ENCODE results near the gene HPDL. TPM values are rescaled to one million over a fixed set of nuclear protein-coding genes. Genes with fewer than 3 reads are reported as not detected.
"Not testable (repeated sequence)": the region's sequence is repeated elsewhere in the genome, so short reads cannot be mapped to it uniquely, and the experiment has no call there.

HPDL gene
- total and polyA plus RNA-seq, 4 experiments from 2014 or later = 0.19 to 0.78 (median 0.31) TPM

DNA sequence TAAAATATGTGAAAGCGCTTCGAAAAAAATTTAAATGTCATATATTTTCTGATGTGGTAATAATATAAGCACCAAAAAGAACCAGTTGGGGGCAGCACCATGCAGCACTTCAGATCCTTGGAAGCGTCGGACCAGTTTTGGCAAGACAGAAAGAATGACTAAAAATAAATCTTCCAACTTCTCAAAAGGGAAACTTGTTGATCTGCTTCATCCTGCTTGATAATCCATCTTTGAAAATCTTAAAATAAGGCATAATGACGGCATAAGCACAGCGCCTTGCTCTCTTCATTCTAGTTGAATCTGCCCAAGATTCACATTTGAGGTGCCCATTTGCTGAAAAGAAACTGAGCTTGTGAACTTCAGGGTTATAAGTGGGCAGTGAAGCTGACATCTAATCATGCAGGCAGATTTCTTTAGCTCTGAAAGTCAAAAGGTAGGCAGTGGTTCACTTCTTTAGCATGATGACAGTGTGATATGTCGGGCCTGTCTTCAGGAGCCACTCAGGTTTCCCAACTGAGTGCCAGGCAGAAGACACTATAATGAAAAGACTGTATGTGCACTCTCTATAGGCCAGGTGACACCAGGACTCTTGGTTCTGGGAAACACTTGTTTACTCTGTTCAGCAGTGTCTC is 33.3 kb downstream of the HPDL start:
- H3K27ac Mint-ChIP-seq = peak overlapping the region in 4 of 7 donors; percentile 5 to 66 (median 46)

DNA sequence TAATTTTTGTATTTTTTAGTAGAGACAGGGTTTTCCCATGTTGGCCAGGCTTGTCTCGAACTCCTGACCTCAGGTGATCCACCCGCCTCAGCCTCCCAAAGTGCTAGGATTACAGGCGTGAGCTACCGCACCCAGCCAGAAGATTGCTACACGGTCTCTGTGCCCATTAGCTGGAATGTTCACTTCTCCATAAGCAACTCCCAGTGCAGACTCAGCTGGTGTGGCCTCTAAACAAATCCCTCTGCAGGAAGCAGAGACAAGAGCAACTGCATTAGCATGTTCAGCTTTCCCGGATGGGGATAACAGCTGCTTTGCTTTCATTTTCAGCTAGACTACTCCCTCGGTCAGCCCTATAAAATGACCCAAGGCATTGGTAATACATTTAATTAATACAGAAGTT is 34.3 kb downstream of the HPDL start:
- not testable (repeated sequence) for H3K27me3 Mint-ChIP-seq; DNase-seq; H3K27ac Mint-ChIP-seq; H3K27me3 ChIP-seq (ENCODE audit: insufficient read depth, low read length); H3K9me3 ChIP-seq (ENCODE audit: control insufficient read depth in 1 of 2, low read length in 2 of 2); H3K4me1 ChIP-seq (ENCODE audit: insufficient read depth, low read length); H3K36me3 Mint-ChIP-seq; H3K4me3 Mint-ChIP-seq; H3K27ac ChIP-seq (ENCODE audit: low read depth, low read length); H3K36me3 ChIP-seq (ENCODE audit: insufficient read depth, low read length); H3K9me3 Mint-ChIP-seq; H3K4me1 Mint-ChIP-seq; H3K4me3 ChIP-seq (ENCODE audit: low read length in 2 of 2)
- CTCF ChIA-PET (ENCODE audit: partially characterized antibody) = interaction anchor here (1.0 to 9.0 kb wide), 7 partner anchors 57 to 209 kb away, joined by 3 to 159 read pairs (median 3); partner anchors contain the start of genes AKR1A1, CCDC163, MMACHC and TESK2
- intact Hi-C loops (cut with micrococcal nuclease) = loop anchor here (1.0 kb wide), 2 partner anchors 132 to 209 kb away; no protein-coding TSS in a partner anchor
- POLR2A ChIA-PET (ENCODE audit: partially characterized antibody) = interaction anchor here (1.9 kb wide), 1 partner anchor 21 kb away, joined by 7 read pairs; the partner anchor contains the start of genes MUTYH and TOE1

More for the DNA sequence above, 33.3 kb downstream of the HPDL start:
- H3K4me1 Mint-ChIP-seq = peaks cover 4 to 7% (median 4%) of the 10 kb centered on the region in 4 donors
- no peak overlapping the region for H3K4me3 ChIP-seq (ENCODE audit: low read length in 2 of 2)
- no peaks in the 10 kb centered on the region for H3K27me3 ChIP-seq (ENCODE audit: insufficient read depth, low read length)
- H3K4me1 ChIP-seq (ENCODE audit: insufficient read depth, low read length) = peaks cover 4% of the 10 kb centered on the region
- peak in 4 of 5 donors; percentile 34 to 50 (median 48) for DNase-seq
- POLR2A ChIA-PET (ENCODE audit: partially characterized antibody) = interaction anchor here (0.7 to 1.9 kb wide), 4 partner anchors 20 to 209 kb away, joined by 3 to 7 read pairs (median 4); partner anchors contain the start of genes MUTYH, TESK2 and TOE1
- H3K4me3 Mint-ChIP-seq = no peak overlapping the region
- H3K36me3 Mint-ChIP-seq = no peaks in the 10 kb centered on the region
- intact Hi-C loops (cut with micrococcal nuclease) = loop anchor here (1.0 kb wide), 2 partner anchors 133 to 210 kb away; no protein-coding TSS in a partner anchor
- H3K27me3 Mint-ChIP-seq = no peaks in the 10 kb centered on the region
- CTCF ChIA-PET (ENCODE audit: partially characterized antibody) = interaction anchor here (0.6 to 9.0 kb wide), 12 partner anchors 10 to 349 kb away, joined by 3 to 159 read pairs (median 3); partner anchors contain the start of genes AKR1A1, CCDC163, HECTD3 and MMACHC
- no peak overlapping the region for H3K27ac ChIP-seq (ENCODE audit: low read depth, low read length)
- no peaks in the 10 kb centered on the region for H3K9me3 Mint-ChIP-seq
- no peaks in the 10 kb centered on the region for H3K36me3 ChIP-seq (ENCODE audit: insufficient read depth, low read length)
- no peaks in the 10 kb centered on the region for H3K9me3 ChIP-seq (ENCODE audit: control insufficient read depth in 1 of 2, low read length in 2 of 2)

DNA sequence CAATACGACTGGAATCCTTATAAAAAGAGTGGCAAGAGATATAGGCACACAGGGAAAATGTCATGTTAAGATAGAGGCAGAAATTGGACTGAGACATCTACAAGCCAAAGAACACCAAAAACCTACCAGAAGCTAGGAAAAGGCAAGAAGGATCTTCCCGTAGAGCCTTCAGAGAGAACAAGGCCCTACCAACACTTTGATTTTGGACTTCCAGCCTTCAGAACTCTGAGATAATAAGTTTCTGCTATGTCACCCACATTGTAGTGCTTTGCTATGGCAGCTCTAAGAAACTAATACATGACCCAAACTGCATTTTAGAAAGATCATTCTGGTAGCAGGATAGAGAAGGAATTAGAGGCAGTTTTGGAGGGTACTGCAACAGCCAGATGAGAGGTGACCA is 37.6 kb downstream of the HPDL start:
- ChIA-PET POLR2A (ENCODE audit: partially characterized antibody) (no interaction called here), CTCF (ENCODE audit: partially characterized antibody) (interaction anchor here (3.1 kb wide), 1 partner anchor 129 kb away, joined by 14 read pairs; no protein-coding TSS in a partner anchor)
- no peaks in the 10 kb centered on the region for H3K36me3 ChIP-seq (ENCODE audit: insufficient read depth, low read length)
- H3K27ac ChIP-seq (ENCODE audit: low read depth, low read length) = no peak overlapping the region
- H3K9me3 ChIP-seq (ENCODE audit: control insufficient read depth in 1 of 2, low read length in 2 of 2) = no peaks in the 10 kb centered on the region
- Mint-ChIP-seq H3K36me3 (no peaks in the 10 kb centered on the region), H3K4me1 (peaks cover 4 to 7% (median 4%) of the 10 kb centered on the region in 4 donors), H3K9me3 (no peaks in the 10 kb centered on the region), H3K4me3 (no peak overlapping the region), H3K27me3 (no peaks in the 10 kb centered on the region), H3K27ac (peak overlapping the region in 1 of 7 donors; percentile 70)
- intact Hi-C loops (cut with micrococcal nuclease) = no loop called here
- H3K4me1 ChIP-seq (ENCODE audit: insufficient read depth, low read length) = peaks cover 4% of the 10 kb centered on the region
- no peaks in the 10 kb centered on the region for H3K27me3 ChIP-seq (ENCODE audit: insufficient read depth, low read length)
- no peak overlapping the region for H3K4me3 ChIP-seq (ENCODE audit: low read length in 2 of 2)
- no peak for DNase-seq

DNA sequence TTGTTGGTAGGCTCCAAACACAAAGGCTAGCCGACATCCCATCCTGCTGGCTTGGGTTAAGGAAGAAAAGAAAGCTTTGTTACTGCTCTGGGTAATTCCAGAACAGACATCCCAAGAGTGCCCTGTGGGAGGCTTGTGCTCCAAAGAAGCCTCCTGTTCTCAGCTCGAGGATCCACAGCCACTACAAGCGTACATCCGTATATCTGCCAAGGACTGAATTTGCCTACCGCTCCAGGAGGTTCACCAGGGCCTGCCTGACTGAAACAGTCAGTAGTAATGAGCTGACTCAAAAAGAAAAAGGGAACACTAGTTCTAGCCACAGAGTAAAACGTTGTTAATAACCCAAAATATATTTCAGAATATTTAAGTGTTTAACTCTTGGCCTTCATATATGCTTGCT is 38.4 kb downstream of the HPDL start:
- ChIA-PET POLR2A (ENCODE audit: partially characterized antibody) (no interaction called here), CTCF (ENCODE audit: partially characterized antibody) (interaction anchor here (0.5 to 3.1 kb wide), 2 partner anchors 8 to 128 kb away, joined by 3 to 14 read pairs; no protein-coding TSS in a partner anchor)
- Histone ChIP-seq H3K36me3 (ENCODE audit: insufficient read depth, low read length) (no peaks in the 10 kb centered on the region), H3K4me1 (ENCODE audit: insufficient read depth, low read length) (peaks cover 1% of the 10 kb centered on the region), H3K4me3 (ENCODE audit: low read length in 2 of 2) (no peak overlapping the region), H3K27ac (ENCODE audit: low read depth, low read length) (no peak overlapping the region), H3K27me3 (ENCODE audit: insufficient read depth, low read length) (no peaks in the 10 kb centered on the region), H3K9me3 (ENCODE audit: control insufficient read depth in 1 of 2, low read length in 2 of 2) (no peaks in the 10 kb centered on the region)
- Mint-ChIP-seq H3K27ac (no peak overlapping the region), H3K27me3 (no peaks in the 10 kb centered on the region), H3K36me3 (no peaks in the 10 kb centered on the region), H3K4me1 (peaks cover under 1 to 4% (median 1%) of the 10 kb centered on the region in 4 donors), H3K9me3 (no peaks in the 10 kb centered on the region), H3K4me3 (no peak overlapping the region)
- no peak for DNase-seq
- intact Hi-C loops (cut with micrococcal nuclease) = no loop called here

DNA sequence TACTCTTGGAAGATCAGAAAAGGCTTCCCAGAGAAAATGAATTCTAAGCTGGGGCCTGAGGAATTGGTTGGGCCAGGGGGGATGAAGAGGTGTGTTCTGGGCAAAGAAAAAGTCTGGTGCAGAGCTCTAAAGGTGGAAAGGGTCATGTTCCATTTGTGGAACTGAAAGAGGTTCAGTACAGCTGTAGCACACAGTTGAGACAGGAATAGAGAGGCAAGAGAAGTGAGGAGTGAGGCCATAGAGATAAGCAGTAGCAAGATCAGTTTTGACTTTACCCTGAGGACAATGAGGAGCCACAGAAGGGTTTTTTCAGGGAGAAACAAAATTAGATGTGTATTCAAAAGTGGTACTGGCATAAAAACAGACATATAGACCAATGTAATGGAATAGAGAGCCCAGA is 43.9 kb downstream of the HPDL start:
- ChIA-PET CTCF (ENCODE audit: partially characterized antibody) (interaction anchor here (0.6 to 0.8 kb wide), 2 partner anchors 10 to 28 kb away, joined by 3 read pairs; no protein-coding TSS in a partner anchor), POLR2A (ENCODE audit: partially characterized antibody) (no interaction called here)
- intact Hi-C loops (cut with micrococcal nuclease) = no loop called here
- Histone ChIP-seq H3K27me3 (ENCODE audit: insufficient read depth, low read length) (no peaks in the 10 kb centered on the region), H3K27ac (ENCODE audit: low read depth, low read length) (no peak overlapping the region), H3K9me3 (ENCODE audit: control insufficient read depth in 1 of 2, low read length in 2 of 2) (no peaks in the 10 kb centered on the region), H3K4me3 (ENCODE audit: low read length in 2 of 2) (no peak overlapping the region), H3K4me1 (ENCODE audit: insufficient read depth, low read length) (no peaks in the 10 kb centered on the region), H3K36me3 (ENCODE audit: insufficient read depth, low read length) (no peaks in the 10 kb centered on the region)
- Mint-ChIP-seq H3K36me3 (no peaks in the 10 kb centered on the region), H3K27ac (peak overlapping the region in 1 of 7 donors; percentile 26), H3K27me3 (no peaks in the 10 kb centered on the region), H3K4me3 (no peak overlapping the region), H3K4me1 (peaks cover 0 to 5% (median 2%) of the 10 kb centered on the region in 4 donors), H3K9me3 (no peaks in the 10 kb centered on the region)
- no peak for DNase-seq

GRCh38 chr1:45373573-45373972 is 46.9 kb downstream of the HPDL start:
- no peak overlapping the region for H3K4me3 Mint-ChIP-seq
- Histone ChIP-seq H3K27me3 (ENCODE audit: insufficient read depth, low read length) (no peaks in the 10 kb centered on the region), H3K9me3 (ENCODE audit: control insufficient read depth in 1 of 2, low read length in 2 of 2) (no peaks in the 10 kb centered on the region), H3K4me1 (ENCODE audit: insufficient read depth, low read length) (no peaks in the 10 kb centered on the region), H3K27ac (ENCODE audit: low read depth, low read length) (no peak overlapping the region), H3K36me3 (ENCODE audit: insufficient read depth, low read length) (no peaks in the 10 kb centered on the region), H3K4me3 (ENCODE audit: low read length in 2 of 2) (no peak overlapping the region)
- H3K27me3 Mint-ChIP-seq = no peaks in the 10 kb centered on the region
- DNase-seq = no peak
- H3K36me3 Mint-ChIP-seq = no peaks in the 10 kb centered on the region
- H3K9me3 Mint-ChIP-seq = no peaks in the 10 kb centered on the region
- POLR2A ChIA-PET (ENCODE audit: partially characterized antibody) = no interaction called here
- CTCF ChIA-PET (ENCODE audit: partially characterized antibody) = no interaction called here
- H3K4me1 Mint-ChIP-seq = peaks cover 0 to 5% (median 2%) of the 10 kb centered on the region in 4 donors
- intact Hi-C loops (cut with micrococcal nuclease) = no loop called here
- peak overlapping the region in 1 of 7 donors; percentile 17 for H3K27ac Mint-ChIP-seq

DNA sequence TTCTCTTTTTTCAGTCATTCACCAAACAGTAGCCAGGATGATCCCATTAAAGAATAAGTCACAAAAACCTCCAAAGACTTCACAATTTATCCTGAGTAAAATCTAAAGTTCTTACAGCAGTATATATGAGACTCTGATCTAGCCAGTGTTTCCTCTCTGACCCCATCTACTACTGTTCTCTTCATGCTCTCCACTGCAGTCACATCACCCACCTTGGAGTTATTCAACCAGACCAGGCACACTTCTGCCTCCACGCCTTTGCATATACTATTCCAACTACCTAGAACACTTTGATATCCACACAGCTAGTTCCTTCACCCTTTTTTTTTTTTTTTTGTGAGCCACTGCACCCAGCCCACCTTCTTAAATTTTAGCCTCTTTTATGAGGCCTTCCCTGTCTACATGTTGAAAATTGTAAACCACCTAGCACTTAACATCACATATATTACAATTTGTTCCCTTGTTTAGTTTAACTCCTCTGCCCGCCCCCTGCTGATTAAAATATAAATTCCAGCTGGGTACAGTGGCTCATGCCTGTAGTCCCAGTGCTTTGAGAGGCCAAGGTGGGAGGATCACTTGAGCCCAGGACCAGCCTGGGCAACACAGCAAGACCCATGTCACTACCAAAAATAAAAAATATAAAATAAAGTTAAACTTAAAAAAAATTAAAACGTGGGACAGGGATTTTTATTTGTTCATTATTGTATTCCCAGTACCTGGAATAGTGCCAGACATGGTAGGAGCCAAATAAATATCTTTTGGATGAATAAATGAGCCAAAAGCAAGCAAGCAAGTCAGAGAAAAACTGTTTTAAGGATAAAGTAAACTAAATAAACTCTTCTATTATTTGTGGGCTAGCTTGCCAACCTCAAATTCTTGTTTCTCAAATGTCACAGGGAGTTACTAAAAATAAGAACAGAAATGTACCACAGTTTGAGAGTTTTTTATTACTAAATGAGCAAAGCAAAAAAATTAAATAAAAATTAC is 48.7 kb downstream of the HPDL start:
- DNase-seq = no peak
- no peak overlapping the region for H3K4me3 Mint-ChIP-seq
- no peaks in the 10 kb centered on the region for H3K27me3 Mint-ChIP-seq
- peaks cover 0 to 5% (median 2%) of the 10 kb centered on the region in 4 donors for H3K4me1 Mint-ChIP-seq
- Histone ChIP-seq H3K27me3 (ENCODE audit: insufficient read depth, low read length) (no peaks in the 10 kb centered on the region), H3K27ac (ENCODE audit: low read depth, low read length) (no peak overlapping the region), H3K4me1 (ENCODE audit: insufficient read depth, low read length) (no peaks in the 10 kb centered on the region), H3K9me3 (ENCODE audit: control insufficient read depth in 1 of 2, low read length in 2 of 2) (no peaks in the 10 kb centered on the region), H3K36me3 (ENCODE audit: insufficient read depth, low read length) (no peaks in the 10 kb centered on the region), H3K4me3 (ENCODE audit: low read length in 2 of 2) (no peak overlapping the region)
- CTCF ChIA-PET (ENCODE audit: partially characterized antibody) = no interaction called here
- POLR2A ChIA-PET (ENCODE audit: partially characterized antibody) = no interaction called here
- H3K27ac Mint-ChIP-seq = peak overlapping the region in 2 of 7 donors; percentile 3 to 18
- intact Hi-C loops (cut with micrococcal nuclease) = no loop called here
- H3K9me3 Mint-ChIP-seq = no peaks in the 10 kb centered on the region
- no peaks in the 10 kb centered on the region for H3K36me3 Mint-ChIP-seq
